K562 (cell line): Measurements from ENCODE around the gene PLCB1.

ENCODE experiments used
- CREM ChIP-seq: IDR thresholded peaks from 2 replicates; pipeline ENCODE4 v1.6.1; 2014; ENCODE audit warnings: antibody characterized with exemption, low read depth
- HOXB6 ChIP-seq: fragments of 250-450 bp; sonication (Bioruptor Pico); IDR thresholded peaks from 2 replicates; pipeline ENCODE4 v1.5.1; 2022; ENCODE audit warnings: mild to moderate bottlenecking, borderline replicate concordance
- NFRKB ChIP-seq: fragments of 450-650 bp; IDR thresholded peaks from 2 replicates; pipeline ENCODE4 v1.6.1; 2016; ENCODE audit warnings: low read depth
- PHB2 ChIP-seq: fragments of 450-650 bp; IDR thresholded peaks from 2 replicates; pipeline ENCODE4 v1.6.1; 2017; ENCODE audit warnings: low read depth
- SRF ChIP-seq, 2 experiments: fragments of 250-450, 450-650 bp in 1 of 2; sonication (Bioruptor Pico) in 1 of 2; sonication (generic) in 1 of 2; formaldehyde crosslinking; IDR thresholded peaks; 2 replicates each; pipeline versions ENCODE4 v1.5.0 to v1.5.1; 2020 to 2022; ENCODE audit warnings: mild to moderate bottlenecking in 1 of 2, missing genetic modification reagents in 1 of 2
- TF ChIP-seq, protein P1 (sequence below), 3 experiments: IDR thresholded peaks in 2 of 3; conservative IDR thresholded peaks in 1 of 3; 2 replicates each; pipeline ENCODE4 v1.5.1; 2011 to 2012; ENCODE audit warnings: low read length in 3 of 3, mild to moderate bottlenecking in 3 of 3, control low read depth in 2 of 3, improper control_type of control experiment in 1 of 3, inconsistent platforms in 1 of 3, low read depth in 1 of 3, mixed read lengths in 1 of 3, moderate library complexity in 1 of 3; ENCODE audit not compliant: insufficient read depth in 2 of 3
- TF ChIP-seq, protein P2 (sequence below): sonication (generic); formaldehyde crosslinking; IDR thresholded peaks from 2 replicates; pipeline ENCODE4 v1.9.0; 2022; ENCODE audit warnings: mild to moderate bottlenecking, missing genetic modification reagents

DNA sequence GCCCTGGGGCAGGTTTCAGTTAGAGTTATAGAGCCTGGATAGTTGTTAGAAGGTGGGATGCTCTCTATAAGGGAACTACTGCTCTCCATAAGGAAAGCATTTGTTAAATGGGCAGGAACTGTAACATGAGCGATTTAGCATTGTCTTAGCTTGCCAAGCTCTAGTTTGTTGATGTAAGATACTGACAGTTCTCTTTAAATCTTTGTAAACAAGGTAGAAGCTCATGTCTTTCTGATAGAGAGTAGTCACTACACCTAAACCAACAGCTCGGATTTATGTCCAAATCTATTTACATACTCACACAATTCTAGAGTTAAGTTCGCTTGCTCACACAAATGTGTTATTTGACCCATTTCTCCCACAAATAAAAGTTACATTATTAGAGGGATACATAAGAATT, 87.3 kb downstream of the PLCB1 start:
- TF ChIP-seq, protein P1, sequence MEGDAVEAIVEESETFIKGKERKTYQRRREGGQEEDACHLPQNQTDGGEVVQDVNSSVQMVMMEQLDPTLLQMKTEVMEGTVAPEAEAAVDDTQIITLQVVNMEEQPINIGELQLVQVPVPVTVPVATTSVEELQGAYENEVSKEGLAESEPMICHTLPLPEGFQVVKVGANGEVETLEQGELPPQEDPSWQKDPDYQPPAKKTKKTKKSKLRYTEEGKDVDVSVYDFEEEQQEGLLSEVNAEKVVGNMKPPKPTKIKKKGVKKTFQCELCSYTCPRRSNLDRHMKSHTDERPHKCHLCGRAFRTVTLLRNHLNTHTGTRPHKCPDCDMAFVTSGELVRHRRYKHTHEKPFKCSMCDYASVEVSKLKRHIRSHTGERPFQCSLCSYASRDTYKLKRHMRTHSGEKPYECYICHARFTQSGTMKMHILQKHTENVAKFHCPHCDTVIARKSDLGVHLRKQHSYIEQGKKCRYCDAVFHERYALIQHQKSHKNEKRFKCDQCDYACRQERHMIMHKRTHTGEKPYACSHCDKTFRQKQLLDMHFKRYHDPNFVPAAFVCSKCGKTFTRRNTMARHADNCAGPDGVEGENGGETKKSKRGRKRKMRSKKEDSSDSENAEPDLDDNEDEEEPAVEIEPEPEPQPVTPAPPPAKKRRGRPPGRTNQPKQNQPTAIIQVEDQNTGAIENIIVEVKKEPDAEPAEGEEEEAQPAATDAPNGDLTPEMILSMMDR (IDR thresholded peaks at IDR 0.05 in 2 of 3, conservative IDR thresholded peaks at IDR 0.05 in 1 of 3; ENCODE audit: insufficient read depth in 2 of 3, low read depth in 1 of 3, low read length in 3 of 3): no peak
- TF ChIP-seq PHB2 (no peak), SRF (CRISPR knock-in tag; IDR thresholded peaks at IDR 0.05) (no peak), CREM (no peak), HOXB6 (CRISPR knock-in tag) (no peak), NFRKB (no peak)
- TF ChIP-seq, protein P2, sequence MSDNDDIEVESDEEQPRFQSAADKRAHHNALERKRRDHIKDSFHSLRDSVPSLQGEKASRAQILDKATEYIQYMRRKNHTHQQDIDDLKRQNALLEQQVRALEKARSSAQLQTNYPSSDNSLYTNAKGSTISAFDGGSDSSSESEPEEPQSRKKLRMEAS (CRISPR knock-in tag): no peak
